Ramos (cell line): Measurements from ENCODE around the gene PIAS4.
"Not testable (repeated sequence)": the region's sequence is repeated elsewhere in the genome, so short reads cannot be mapped to it uniquely, and the experiment has no call there.

Experiments used
- in situ Hi-C: fragments of 300-500 bp; cut with MboI; formaldehyde crosslinking; loops from one replicate; pipeline ENCODE4 v1.14.3; 2022; ENCODE audit warnings: low sequenced_read_pairs; ENCODE audit not compliant: unreplicated experiment

The PIAS4 gene

DNA sequence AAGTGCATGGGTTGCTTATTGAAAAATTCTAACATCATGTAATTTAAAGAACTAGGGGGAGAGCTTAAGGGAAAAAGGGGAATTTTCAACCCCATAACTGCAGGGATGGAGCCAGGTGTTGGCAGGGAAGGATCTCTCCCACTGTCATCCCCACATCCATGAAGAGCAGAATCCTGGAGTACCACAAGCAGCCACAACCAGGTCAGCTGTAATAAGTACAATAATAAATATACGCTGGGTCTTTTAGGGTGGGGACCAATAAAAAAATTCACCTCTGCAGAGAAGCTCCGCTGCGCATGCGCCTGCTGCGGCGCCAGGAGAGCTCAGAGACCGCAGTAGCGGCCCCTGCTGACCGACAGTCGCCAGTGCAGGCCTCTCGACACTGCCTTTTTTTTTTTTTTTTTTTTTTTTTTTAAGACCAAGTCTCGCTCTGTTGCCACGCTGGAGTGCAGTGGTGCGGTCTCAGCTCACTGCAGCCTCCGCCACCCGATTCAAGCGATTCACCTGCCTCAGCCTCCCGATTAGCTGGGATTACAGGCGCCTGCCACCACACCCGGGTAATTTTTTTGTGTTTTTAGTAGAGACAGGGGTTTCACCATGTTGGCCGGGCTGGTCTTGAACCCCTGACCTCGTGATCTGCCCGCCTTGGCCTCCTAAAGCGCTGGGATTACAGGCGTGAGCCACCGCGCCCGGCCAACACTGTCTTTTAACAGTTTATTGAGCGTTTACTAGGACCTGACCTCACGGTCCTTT, 19.7 kb upstream of the PIAS4 start:
- in situ Hi-C loops: no loop called here

- in situ Hi-C loops: no loop called here
Measured at GRCh38 chr19:3990815-3991117, 16.8 kb upstream of the PIAS4 start.

GRCh38 chr19:3995607-3996006, 11.9 kb upstream of the PIAS4 start:
- in situ Hi-C loops: no loop called here

GRCh38 chr19:3998667-3999412, 8.7 kb upstream of the PIAS4 start:
- in situ Hi-C loops: not testable (repeated sequence)

- in situ Hi-C loops: not testable (repeated sequence)
Measured at GRCh38 chr19:4000798-4001197, 6.7 kb upstream of the PIAS4 start.

- in situ Hi-C loops: not testable (repeated sequence)
Measured at GRCh38 chr19:4005436-4005835, 2.1 kb upstream of the PIAS4 start.

- in situ Hi-C loops: no loop called here
Measured at GRCh38 chr19:4007836-4008539, 452 bp downstream of the PIAS4 start.

GRCh38 chr19:4009990-4010807, 2.7 kb downstream of the PIAS4 start:
- in situ Hi-C loops: no loop called here

GRCh38 chr19:4010808-4011110, 3.2 kb downstream of the PIAS4 start:
- in situ Hi-C loops: no loop called here

DNA sequence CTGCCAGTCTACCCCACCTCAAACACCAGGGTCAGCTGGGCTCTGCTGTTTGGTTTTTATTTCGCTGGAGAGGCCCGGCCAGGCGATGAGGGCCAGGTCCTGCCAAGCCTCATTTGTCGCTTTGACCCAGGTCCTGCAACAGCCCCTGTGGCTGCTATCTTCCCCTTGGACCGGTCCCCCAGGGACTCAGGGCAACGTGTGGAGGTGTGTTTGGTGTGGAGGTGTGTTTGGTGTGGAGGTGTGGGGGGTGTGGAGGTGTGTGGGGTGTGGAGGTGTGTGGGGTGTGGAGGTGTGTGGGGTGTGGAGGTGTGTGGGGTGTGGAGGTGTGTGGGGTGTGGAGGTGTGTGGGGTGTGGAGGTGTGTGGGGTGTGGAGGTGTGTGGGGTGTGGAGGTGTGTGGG, 3.9 kb downstream of the PIAS4 start:
- in situ Hi-C loops: not testable (repeated sequence)

DNA sequence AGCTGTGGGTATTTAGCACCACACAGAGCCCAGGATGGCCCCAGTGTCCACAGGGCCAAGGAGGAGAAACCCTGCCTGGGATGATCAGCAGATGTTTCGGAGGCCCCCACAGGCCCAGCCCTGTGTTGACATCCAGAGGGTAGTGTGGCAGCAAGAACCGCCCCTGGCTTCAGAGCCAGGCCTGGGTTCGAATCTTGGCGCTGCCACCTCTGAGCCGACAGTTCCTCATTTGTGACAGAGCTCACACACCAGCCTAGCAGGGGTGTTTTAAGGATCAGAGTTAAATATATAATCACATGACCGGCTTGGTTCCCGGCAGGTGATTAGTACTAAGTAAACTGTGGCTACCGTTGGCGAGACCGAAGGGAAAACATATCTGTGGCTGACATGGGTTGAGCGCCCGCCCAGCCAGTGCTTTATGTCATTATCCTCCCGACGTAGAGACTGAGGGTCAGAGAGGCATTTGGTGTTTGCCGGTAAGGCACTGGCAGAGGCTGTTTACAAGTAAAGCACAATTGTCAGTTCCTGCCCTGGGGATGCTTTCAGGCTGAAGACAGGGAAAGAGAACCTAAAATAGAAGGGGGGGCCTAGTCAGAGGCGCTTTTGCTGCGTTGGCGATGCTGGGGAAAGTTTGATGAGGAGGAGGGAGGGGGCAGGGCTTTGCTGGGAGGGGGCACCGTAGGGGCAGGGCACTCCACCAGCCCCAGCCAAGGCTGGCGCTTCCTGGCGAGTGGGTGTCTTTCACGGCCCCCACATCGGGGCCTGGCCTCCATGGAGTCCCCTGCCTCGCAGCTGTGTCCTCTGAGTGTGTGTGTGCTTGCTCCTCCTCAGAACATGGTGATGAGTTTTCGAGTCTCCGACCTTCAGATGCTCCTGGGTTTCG, 4.8 kb downstream of the PIAS4 start:
- in situ Hi-C loops: no loop called here

GRCh38 chr19:4012975-4013634, 5.6 kb downstream of the PIAS4 start:
- in situ Hi-C loops: no loop called here

- in situ Hi-C loops: no loop called here
Measured at GRCh38 chr19:4013886-4014540, 6.5 kb downstream of the PIAS4 start.

DNA sequence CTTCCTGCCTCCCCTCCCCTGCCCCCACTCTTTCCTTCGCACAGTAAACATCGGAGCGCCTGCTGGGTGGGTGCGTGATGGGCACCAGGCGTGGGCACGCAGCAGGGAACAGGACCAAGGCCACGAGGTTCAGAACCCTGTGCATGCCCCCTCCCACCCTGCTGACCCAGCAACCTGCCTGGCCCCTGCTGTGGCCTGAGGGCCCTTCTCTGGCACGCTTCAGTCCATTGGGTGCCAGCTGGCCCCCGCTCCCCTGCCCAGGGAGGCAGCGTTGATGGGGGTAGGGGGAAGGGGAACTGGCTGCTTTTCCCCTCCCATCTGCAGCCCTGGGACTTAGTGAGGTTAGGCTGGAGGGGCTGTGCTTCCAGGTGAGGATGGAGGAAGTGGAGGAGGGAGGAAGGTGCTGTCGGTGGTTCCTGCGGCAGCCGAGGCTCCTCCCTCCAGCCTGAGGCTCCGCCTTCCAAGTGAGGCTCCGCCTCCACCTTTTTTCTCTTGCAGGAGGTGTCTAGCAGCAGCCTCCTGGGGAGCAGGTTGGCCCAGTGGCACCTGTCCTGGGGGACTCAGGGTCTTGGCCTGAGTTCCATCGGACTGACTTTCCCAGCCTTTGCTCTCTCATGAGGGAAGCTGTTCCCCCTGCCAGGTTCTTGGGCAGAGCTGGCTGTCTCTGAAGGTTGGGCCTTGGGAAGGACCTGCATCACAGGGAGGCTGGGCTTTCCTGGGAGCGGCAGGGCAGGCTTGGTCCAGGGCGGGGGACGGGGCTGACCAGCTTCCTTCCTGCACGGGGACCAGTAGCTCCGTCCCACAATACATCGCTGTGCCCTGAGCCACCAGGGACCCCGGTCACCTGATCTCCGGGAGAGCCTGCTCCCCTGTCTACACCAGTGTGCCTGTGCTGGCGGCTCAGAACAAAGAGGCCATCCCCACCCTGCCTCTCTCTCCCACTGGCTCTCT, 7.3 kb downstream of the PIAS4 start:
- in situ Hi-C loops: no loop called here

- in situ Hi-C loops: no loop called here
Measured at GRCh38 chr19:4015705-4016402, 8.3 kb downstream of the PIAS4 start.

- in situ Hi-C loops: no loop called here
Measured at GRCh38 chr19:4016486-4016885, 8.9 kb downstream of the PIAS4 start.
